ENCODE measurements around the gene HAND2.
A peak's percentile ranks its signal among the peaks of the same experiment; 100 is the strongest.

HAND2 gene

GRCh38 chr4:173478201-173478912 is 51.7 kb downstream of the HAND2 start:
- DNase-seq (ENCODE audit: low read depth, low spot score): peak; percentile 80

DNA sequence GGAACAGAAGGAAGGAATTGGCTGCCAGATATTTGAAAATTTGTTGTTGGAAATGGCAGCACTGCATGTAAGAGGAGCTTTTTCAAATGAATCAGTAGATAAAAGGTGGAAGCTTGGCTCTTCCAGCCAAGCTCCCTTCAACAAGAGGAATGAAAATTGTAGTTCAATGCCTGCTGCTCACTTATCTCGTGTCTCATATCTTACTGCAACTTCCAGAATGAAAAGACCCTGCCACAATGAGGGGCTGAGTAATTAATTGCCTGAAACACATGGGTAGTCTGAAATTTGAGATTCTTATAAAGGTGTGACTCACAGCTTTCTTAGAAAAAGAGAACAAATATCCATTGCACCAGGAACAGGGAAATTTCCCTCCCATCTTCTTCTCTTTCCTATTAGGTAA is 53.0 kb downstream of the HAND2 start:
- peak; percentile 52 for DNase-seq (ENCODE audit: low read depth, low spot score)

All from astrocyte of the hippocampus (primary cell).